ENCODE data around the gene HYI.

HYI gene

GRCh38 chr1:43405876-43406234, 47.9 kb downstream of the HYI start:
- no peak for TF ChIP-seq CTCF (conservative IDR thresholded peaks at IDR 0.05; ENCODE audit: low read depth, low read length)
- DNase-seq (ENCODE audit: low read depth): no peak
- no peak overlapping the region for H3K4me3 ChIP-seq (ENCODE audit: low read length)

- no peak for DNase-seq (ENCODE audit: low read depth)
- TF ChIP-seq CTCF (conservative IDR thresholded peaks at IDR 0.05; ENCODE audit: low read depth, low read length): no peak
- H3K4me3 ChIP-seq (ENCODE audit: low read length): no peak overlapping the region
Measured at GRCh38 chr1:43405219-43405875, 48.4 kb downstream of the HYI start.

- TF ChIP-seq CTCF (conservative IDR thresholded peaks at IDR 0.05; ENCODE audit: low read depth, low read length): no peak
- no peak for DNase-seq (ENCODE audit: low read depth)
- H3K4me3 ChIP-seq (ENCODE audit: low read length): no peak overlapping the region
Measured at GRCh38 chr1:43404353-43404752, 49.4 kb downstream of the HYI start.

GRCh38 chr1:43402089-43402865, 51.5 kb downstream of the HYI start:
- no peak for DNase-seq (ENCODE audit: low read depth)
- no peak overlapping the region for H3K4me3 ChIP-seq (ENCODE audit: low read length)
- no peak for TF ChIP-seq CTCF (conservative IDR thresholded peaks at IDR 0.05; ENCODE audit: low read depth, low read length)

Data from retinal pigment epithelial cell (primary cell).